Astrocyte (in vitro differentiated cells and primary cell): ENCODE measurements around the gene POLR1E. TPM values are rescaled to one million over a fixed set of nuclear protein-coding genes. Genes with fewer than 3 reads are reported as not detected.
"Not testable (repeated sequence)": the region's sequence is repeated elsewhere in the genome, so short reads cannot be mapped to it uniquely, and the experiment has no call there.

Source experiments
- DNase-seq: peaks from one replicate; pipeline ENCODE4 v3.0.0-alpha.2; 2010; ENCODE audit warnings: low read depth
- FAIRE-seq: peaks from 2 replicates; lab custom pipeline; 2011; peaks lifted over from hg19 to GRCh38; lab: Jason Lieb, UNC
- H2AFZ ChIP-seq: 2 replicates; pipeline ENCODE4 v1.6.0; 2012; ENCODE audit warnings: low read depth, low read length, inconsistent platforms
- H3K27ac ChIP-seq: 2 replicates; pipeline ENCODE4 v1.5.1; 2011; ENCODE audit warnings: low read depth, low read length, inconsistent platforms
- H3K27me3 ChIP-seq: 2 replicates; pipeline ENCODE4 v1.6.0; 2011; ENCODE audit warnings: low read length, inconsistent platforms; ENCODE audit not compliant: insufficient read depth
- H3K36me3 ChIP-seq: 2 replicates; pipeline ENCODE4 v1.5.1; 2011; ENCODE audit warnings: low read length, inconsistent platforms; ENCODE audit not compliant: insufficient read depth
- H3K4me1 ChIP-seq: 2 replicates; pipeline ENCODE4 v1.5.1; 2011; ENCODE audit warnings: low read length, inconsistent platforms; ENCODE audit not compliant: insufficient read depth
- H3K4me2 ChIP-seq: 2 replicates; pipeline ENCODE4 v1.6.0; 2012; ENCODE audit warnings: low read length, inconsistent platforms
- H3K4me3 ChIP-seq: 2 replicates; pipeline ENCODE4 v1.5.1; 2011; ENCODE audit warnings: low read depth, mild to moderate bottlenecking, low read length, inconsistent platforms; ENCODE audit not compliant: insufficient read depth
- H3K79me2 ChIP-seq: 2 replicates; pipeline ENCODE4 v1.6.0; 2012; ENCODE audit warnings: mild to moderate bottlenecking, low read length, inconsistent platforms; ENCODE audit not compliant: insufficient read depth
- H3K9ac ChIP-seq: 2 replicates; pipeline ENCODE4 v1.6.0; 2012; ENCODE audit warnings: mild to moderate bottlenecking, low read length, inconsistent platforms
- H3K9me3 ChIP-seq: 2 replicates; pipeline ENCODE4 v1.5.1; 2012; ENCODE audit warnings: low read depth, mild to moderate bottlenecking, low read length, inconsistent platforms; ENCODE audit not compliant: insufficient read depth
- H4K20me1 ChIP-seq: 2 replicates; pipeline ENCODE4 v1.6.0; 2012; ENCODE audit warnings: low read length, inconsistent platforms; ENCODE audit not compliant: insufficient read depth
- H3K27ac Mint-ChIP-seq: one replicate; pipeline ENCODE4 v1.8.0; 2021; ENCODE audit warnings: mild to moderate bottlenecking, mixed read lengths; ENCODE audit not compliant: unreplicated experiment
- H3K27me3 Mint-ChIP-seq: one replicate; pipeline ENCODE4 v1.8.0; 2021; ENCODE audit warnings: low read depth, mixed read lengths; ENCODE audit not compliant: unreplicated experiment
- H3K36me3 Mint-ChIP-seq: one replicate; pipeline ENCODE4 v1.8.0; 2021; ENCODE audit warnings: low read depth, mixed read lengths; ENCODE audit not compliant: unreplicated experiment
- H3K4me1 Mint-ChIP-seq: one replicate; pipeline ENCODE4 v1.8.0; 2021; ENCODE audit warnings: low read depth, mixed read lengths; ENCODE audit not compliant: unreplicated experiment
- H3K4me3 Mint-ChIP-seq: one replicate; pipeline ENCODE4 v1.8.0; 2021; ENCODE audit warnings: mild to moderate bottlenecking, moderate library complexity, mixed read lengths; ENCODE audit not compliant: unreplicated experiment
- H3K9me3 Mint-ChIP-seq: one replicate; pipeline ENCODE4 v1.8.0; 2021; ENCODE audit warnings: mild to moderate bottlenecking, mixed read lengths; ENCODE audit not compliant: unreplicated experiment
- CTCF ChIP-seq: IDR thresholded peaks from 2 replicates; pipeline ENCODE4 v1.5.1; 2011; ENCODE audit warnings: low read depth, mild to moderate bottlenecking, inconsistent platforms, low read length, moderate library complexity; ENCODE audit not compliant: insufficient read depth
- EZH2 ChIP-seq: IDR thresholded peaks from 2 replicates; pipeline ENCODE4 v1.6.1; 2012; ENCODE audit warnings: mild to moderate bottlenecking, low read length, inconsistent platforms; ENCODE audit not compliant: insufficient read depth
- total RNA-seq: library from RNA; stranded (reverse); gene quantifications from 2 replicates; pipeline ENCODE4 v1.2.1, GENCODE V29; 2021

POLR1E gene
- total RNA-seq, 1 donor from 2014 or later, result 23.2 TPM

- Mint-ChIP-seq H3K4me1 (peaks cover 6% of the 10 kb centered on the region), H3K4me3 (peak overlapping the region; percentile 78), H3K36me3 (no peaks in the 10 kb centered on the region), H3K27ac (peak overlapping the region; percentile 94), H3K27me3 (no peaks in the 10 kb centered on the region), H3K9me3 (peaks cover 4% of the 10 kb centered on the region)
- Histone ChIP-seq H3K27me3 (no peaks in the 10 kb centered on the region), H3K4me3 (peak overlapping the region; percentile 62), H2AFZ (peak overlapping the region; percentile 7), H3K9me3 (no peaks in the 10 kb centered on the region), H3K4me2 (peak overlapping the region; percentile 85), H3K36me3 (no peaks in the 10 kb centered on the region), H3K27ac (peak overlapping the region; percentile 81), H3K4me1 (peaks cover 4% of the 10 kb centered on the region), H3K9ac (peak overlapping the region; percentile 71), H3K79me2 (no peaks in the 10 kb centered on the region), H4K20me1 (no peaks in the 10 kb centered on the region)
- TF ChIP-seq EZH2, result no peak
- TF ChIP-seq CTCF, result no peak
- FAIRE-seq, result peak; percentile 99
- peak; percentile 94 for DNase-seq
Observed at GRCh38 chr9:37471942-37472684, 13.6 kb upstream of the POLR1E start.

- not testable (repeated sequence) for H3K9me3 ChIP-seq, FAIRE-seq, H3K4me3 ChIP-seq, H2AFZ ChIP-seq, H3K4me3 Mint-ChIP-seq, H3K79me2 ChIP-seq, H3K4me2 ChIP-seq, H3K4me1 Mint-ChIP-seq, DNase-seq, H3K9ac ChIP-seq, H3K9me3 Mint-ChIP-seq, H3K27me3 Mint-ChIP-seq, H3K36me3 Mint-ChIP-seq, H4K20me1 ChIP-seq, H3K27ac ChIP-seq, H3K27ac Mint-ChIP-seq, H3K36me3 ChIP-seq, H3K4me1 ChIP-seq, H3K27me3 ChIP-seq
Observed at GRCh38 chr9:37473982-37474381, 11.8 kb upstream of the POLR1E start.

GRCh38 chr9:37474438-37474837, 11.3 kb upstream of the POLR1E start:
- H3K27me3 Mint-ChIP-seq, result no peaks in the 10 kb centered on the region
- H3K4me3 Mint-ChIP-seq, result no peak overlapping the region
- Histone ChIP-seq H4K20me1 (no peaks in the 10 kb centered on the region), H3K9me3 (no peaks in the 10 kb centered on the region), H3K4me2 (no peak overlapping the region), H3K4me3 (no peak overlapping the region), H3K27ac (no peak overlapping the region), H3K79me2 (no peaks in the 10 kb centered on the region), H3K4me1 (peaks cover 4% of the 10 kb centered on the region), H2AFZ (no peak overlapping the region), H3K27me3 (no peaks in the 10 kb centered on the region), H3K9ac (no peak overlapping the region), H3K36me3 (no peaks in the 10 kb centered on the region)
- FAIRE-seq, result no peak
- H3K4me1 Mint-ChIP-seq, result peaks cover 6% of the 10 kb centered on the region
- TF ChIP-seq EZH2 (no peak), CTCF (no peak)
- no peak overlapping the region for H3K27ac Mint-ChIP-seq
- H3K36me3 Mint-ChIP-seq, result no peaks in the 10 kb centered on the region
- H3K9me3 Mint-ChIP-seq, result peaks cover 4% of the 10 kb centered on the region
- no peak for DNase-seq
